GM18858 (cell line): ENCODE results near the gene DAD1.
"Not testable (repeated sequence)": the region's sequence is repeated elsewhere in the genome, so short reads cannot be mapped to it uniquely, and the experiment has no call there.

ENCODE experiments used
- ATAC-seq: cut with Tn5 transposase; IDR thresholded peaks from one replicate; pipeline ENCODE4 v1.9.1; 2021; ENCODE audit not compliant: unreplicated experiment

Gene DAD1

GRCh38 chr14:22599349-22599748 is 10.3 kb upstream of the DAD1 start:
- no peak for ATAC-seq

- ATAC-seq = peak; percentile 43
These were observed 9.8 kb upstream of the DAD1 start for GRCh38 chr14:22598896-22599244.

GRCh38 chr14:22598099-22598895 is 9.3 kb upstream of the DAD1 start, which contains the start of gene ABHD4:
TSS of gene ABHD4 (plus strand) at chr14:22598300. CDS start at chr14:22598307, 7 bp downstream.
- ATAC-seq = peak; percentile 62

- ATAC-seq = no peak
These were observed 8.7 kb upstream of the DAD1 start for GRCh38 chr14:22597771-22598098.

- no peak for ATAC-seq
These were observed 8.2 kb upstream of the DAD1 start for GRCh38 chr14:22597265-22597664.

- ATAC-seq = no peak
These were observed 7.4 kb upstream of the DAD1 start for GRCh38 chr14:22596354-22596879.

GRCh38 chr14:22594156-22594716 is 5.2 kb upstream of the DAD1 start:
- no peak for ATAC-seq

- ATAC-seq = no peak
These were observed 4.6 kb upstream of the DAD1 start for GRCh38 chr14:22593601-22594000.

GRCh38 chr14:22593189-22593588 is 4.2 kb upstream of the DAD1 start:
- ATAC-seq = no peak

GRCh38 chr14:22588526-22589095 is 413 bp downstream of the DAD1 start:
- no peak for ATAC-seq

GRCh38 chr14:22587677-22588422 is 1.2 kb downstream of the DAD1 start:
- ATAC-seq = not testable (repeated sequence)

- no peak for ATAC-seq
These were observed 1.8 kb downstream of the DAD1 start for GRCh38 chr14:22587247-22587646.

GRCh38 chr14:22583994-22584393 is 5.0 kb downstream of the DAD1 start:
- ATAC-seq = no peak

- no peak for ATAC-seq
These were observed 8.4 kb downstream of the DAD1 start for GRCh38 chr14:22580625-22581024.

GRCh38 chr14:22579881-22580280 is 9.1 kb downstream of the DAD1 start:
- ATAC-seq = no peak

- ATAC-seq = no peak
These were observed 9.8 kb downstream of the DAD1 start for GRCh38 chr14:22579236-22579635.

GRCh38 chr14:22577334-22577908 is 11.6 kb downstream of the DAD1 start:
- ATAC-seq = no peak

GRCh38 chr14:22573804-22574203 is 15.2 kb downstream of the DAD1 start:
- no peak for ATAC-seq

- no peak for ATAC-seq
These were observed 16.4 kb downstream of the DAD1 start for GRCh38 chr14:22572562-22573058.

GRCh38 chr14:22570132-22570949 is 18.7 kb downstream of the DAD1 start:
- peak; percentile 59 for ATAC-seq
